T-cell (primary cell): ENCODE measurements around the gene CA6. TPM values are rescaled to one million over a fixed set of nuclear protein-coding genes. Genes with fewer than 3 reads are reported as not detected.

ENCODE experiments used
- ATAC-seq, 4 experiments: fragments of 200-7000 bp in 3 of 4; fragments of 150-1000 bp in 1 of 4; cut with Tn5 transposase; replicated peaks in 1 of 4; 1 replicate in 3 of 4; 2 replicates in 1 of 4; pipeline ENCODE4 v1.10.0; 2021; ENCODE audit warnings: moderate library complexity in 3 of 4, mild to moderate bottlenecking in 2 of 4, moderate number of reproducible peaks in 1 of 4
- CTCF ChIA-PET, 2 donors: fragments of 300-600 bp; sonication (Branson Sonifier 250); formaldehyde crosslinking; loops; one replicate each; lab custom pipeline; 2022; ENCODE audit warnings: antibody characterized with exemption in 2 of 2; lab: Charles Lee
- POLR2A ChIA-PET, 2 donors: fragments of 300-600 bp; sonication (Branson Sonifier 250); formaldehyde crosslinking; loops; one replicate each; lab custom pipeline; 2022; ENCODE audit warnings: antibody characterized with exemption in 2 of 2; lab: Charles Lee
- DNase-seq, 35 experiments: peaks; one replicate each; pipeline versions ENCODE4 v3.0.0 to v3.0.0-alpha.2; 2013 to 2023
- H3K27ac ChIP-seq: one replicate; pipeline ENCODE4 v1.5.1; 2013; ENCODE audit warnings: low read length
- H3K27me3 ChIP-seq, 2 experiments: replicated peaks in 1 of 2; 1 replicate in 1 of 2; 2 replicates in 1 of 2; pipeline versions ENCODE4 v1.6.1 to v1.7.0; 2013; ENCODE audit warnings: low read length in 1 of 2, mixed read lengths in 1 of 2; ENCODE audit not compliant: control insufficient read depth in 2 of 2, insufficient read depth in 2 of 2; ENCODE audit errors: extremely low read depth in 1 of 2
- H3K36me3 ChIP-seq, 2 donors: 1 replicate in 1 of 2; 2 replicates in 1 of 2; pipeline versions ENCODE4 v1.6.1 to v1.7.0; 2013; ENCODE audit warnings: low read length in 1 of 2; ENCODE audit not compliant: control insufficient read depth in 2 of 2, insufficient read depth in 1 of 2; ENCODE audit errors: extremely low read depth in 1 of 2
- H3K4me1 ChIP-seq, 2 experiments: 1 replicate in 1 of 2; 2 replicates in 1 of 2; pipeline versions ENCODE4 v1.6.1 to v1.7.0; 2013; ENCODE audit warnings: low read length in 2 of 2, mixed read lengths in 1 of 2; ENCODE audit not compliant: insufficient read depth in 2 of 2, control insufficient read depth in 1 of 2; ENCODE audit errors: extremely low read depth in 1 of 2
- H3K4me3 ChIP-seq, 2 donors: 1 replicate in 1 of 2; 2 replicates in 1 of 2; pipeline versions ENCODE4 v1.5.1 to v1.7.0; 2013; ENCODE audit warnings: mild to moderate bottlenecking in 2 of 2, low read length in 1 of 2, moderate library complexity in 1 of 2; ENCODE audit not compliant: control insufficient read depth in 1 of 2; ENCODE audit errors: extremely low read depth in 1 of 2
- H3K9me3 ChIP-seq: 2 replicates; pipeline ENCODE4 v1.7.0; 2013
- H3K27ac Mint-ChIP-seq, 2 donors: one replicate each; pipeline ENCODE4 v1.8.0; 2020 to 2021; ENCODE audit warnings: mild to moderate bottlenecking in 2 of 2, mixed read lengths in 2 of 2
- H3K27me3 Mint-ChIP-seq, 2 donors: one replicate each; pipeline ENCODE4 v1.8.0; 2021 to 2022; ENCODE audit warnings: mixed read lengths in 2 of 2
- H3K36me3 Mint-ChIP-seq: one replicate; pipeline ENCODE4 v1.8.0; 2021; ENCODE audit warnings: mixed read lengths
- H3K4me1 Mint-ChIP-seq, 3 donors: one replicate each; pipeline ENCODE4 v1.8.0; 2020 to 2022; ENCODE audit warnings: mixed read lengths in 3 of 3, mild to moderate bottlenecking in 1 of 3
- H3K4me3 Mint-ChIP-seq, 3 donors: one replicate each; pipeline ENCODE4 v1.8.0; 2020 to 2022; ENCODE audit warnings: mild to moderate bottlenecking in 3 of 3, mixed read lengths in 3 of 3, moderate library complexity in 3 of 3
- H3K9me3 Mint-ChIP-seq, 3 donors: one replicate each; pipeline ENCODE4 v1.8.0; 2020 to 2022; ENCODE audit warnings: mixed read lengths in 3 of 3
- WGBS: methylation state at CpG from one replicate; pipeline ENCODE4 v1.1.5; 2013; ENCODE audit warnings: missing lambda C conversion rate; ENCODE audit not compliant: insufficient coverage; 5-methylcytosine and 5-hydroxymethylcytosine counted together
- total RNA-seq, 35 experiments: library from RNA in 6 of 35; stranded (reverse) in 6 of 35; fragments of 120-200 nt in 1 of 35; gene quantifications; one replicate each; pipeline versions ENCODE4 v1.2.1 to v1.2.4 and lab custom pipeline; 2013 to 2026

CA6 gene
- total RNA-seq, 5 donors from 2014 or later (not counting 1 experiment from before 2014, with no cell fraction given) = 0.95 to 2.8 (median 1.8) TPM

- Mint-ChIP-seq H3K36me3 (no peaks in the 10 kb centered on the region), H3K9me3 (no peaks in the 10 kb centered on the region), H3K27me3 (no peaks in the 10 kb centered on the region), H3K27ac (peak overlapping the region; percentile 63 to 79), H3K4me3 (no peak overlapping the region), H3K4me1 (peaks cover 27 to 39% (median 34%) of the 10 kb centered on the region in 3 donors)
- Histone ChIP-seq H3K27ac (no peak overlapping the region), H3K4me1 (peaks cover 2 to 24% of the 10 kb centered on the region in 2 experiments), H3K4me3 (no peak overlapping the region), H3K36me3 (no peaks in the 10 kb centered on the region), H3K27me3 (no peaks in the 10 kb centered on the region), H3K9me3 (no peaks in the 10 kb centered on the region)
- ChIA-PET CTCF (no interaction called here), POLR2A (no interaction called here)
- 100% methylated on average over 2 of the region's 5 CpGs for WGBS
- DNase-seq = no peak
- no peak for ATAC-seq
These were observed 42.9 kb upstream of the CA6 start for GRCh38 chr1:8902765-8903164.

- H3K27ac ChIP-seq = no peak overlapping the region
- H3K4me1 ChIP-seq = peaks cover 2 to 24% of the 10 kb centered on the region in 2 experiments
- H3K36me3 ChIP-seq = no peaks in the 10 kb centered on the region
- DNase-seq (no peak), ATAC-seq (no peak)
- H3K27me3 ChIP-seq = no peaks in the 10 kb centered on the region
- POLR2A ChIA-PET = no interaction called here
- no peaks in the 10 kb centered on the region for H3K27me3 Mint-ChIP-seq
- peaks cover 27 to 37% (median 34%) of the 10 kb centered on the region in 3 donors for H3K4me1 Mint-ChIP-seq
- CTCF ChIA-PET = interaction anchor here in 1 of 2 donors (0.6 kb wide), 1 partner anchor 122 kb away, joined by 8 read pairs; no protein-coding TSS in a partner anchor
- H3K4me3 Mint-ChIP-seq = no peak overlapping the region
- no peaks in the 10 kb centered on the region for H3K36me3 Mint-ChIP-seq
- H3K27ac Mint-ChIP-seq = peak overlapping the region; percentile 27 to 80
- H3K4me3 ChIP-seq = no peak overlapping the region
- WGBS = no CpG with 5 or more reads among the region's 6 CpGs
- no peaks in the 10 kb centered on the region for H3K9me3 ChIP-seq
- H3K9me3 Mint-ChIP-seq = no peaks in the 10 kb centered on the region
These were observed 42.3 kb upstream of the CA6 start for GRCh38 chr1:8903410-8903809.

DNA sequence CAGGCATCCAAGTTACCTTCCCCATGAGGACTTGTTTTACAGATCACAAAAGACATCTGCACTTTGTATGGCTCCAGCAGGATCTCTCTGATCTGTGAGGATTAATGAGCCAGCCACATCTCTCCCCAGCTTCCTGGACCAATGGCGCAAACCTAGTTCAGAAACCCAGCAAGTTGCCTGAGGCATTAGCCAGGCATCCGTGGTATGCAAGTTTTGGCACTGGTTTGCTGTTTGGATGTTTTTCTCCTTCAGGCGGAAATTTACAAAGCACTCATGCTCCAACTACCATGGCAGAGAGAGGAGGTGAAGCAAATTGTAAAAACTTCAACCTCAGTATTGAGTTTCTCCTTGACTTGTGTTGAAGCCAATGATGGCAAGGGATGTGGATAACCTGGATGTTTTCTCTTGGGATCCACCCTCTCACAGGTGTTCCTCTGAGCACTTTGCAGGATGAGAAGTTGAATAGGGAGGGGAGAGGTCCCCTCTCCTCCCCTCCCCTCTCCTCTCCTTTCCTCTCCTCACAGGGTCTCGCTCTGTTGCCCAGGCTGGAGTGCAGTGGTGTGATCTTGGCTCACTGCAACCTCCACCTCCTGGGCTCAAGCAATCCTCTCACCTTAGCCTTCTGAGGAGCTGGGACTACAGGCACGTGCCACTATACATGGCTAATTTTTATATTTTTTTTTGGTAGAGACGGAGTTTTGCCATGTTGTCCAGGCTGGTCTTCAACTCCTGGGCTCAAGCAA lies 41.6 kb upstream of the CA6 start:
- ChIA-PET POLR2A (no interaction called here), CTCF (interaction anchor here in 1 of 2 donors (0.6 kb wide), 1 partner anchor 121 kb away, joined by 8 read pairs; no protein-coding TSS in a partner anchor)
- Mint-ChIP-seq H3K27me3 (no peaks in the 10 kb centered on the region), H3K4me3 (no peak overlapping the region), H3K9me3 (no peaks in the 10 kb centered on the region), H3K36me3 (no peaks in the 10 kb centered on the region), H3K4me1 (peaks cover 21 to 31% (median 30%) of the 10 kb centered on the region in 3 donors), H3K27ac (peak overlapping the region; percentile 27 to 80)
- no peak overlapping the region for H3K4me3 ChIP-seq
- DNase-seq = no peak
- no peaks in the 10 kb centered on the region for H3K36me3 ChIP-seq
- H3K4me1 ChIP-seq = peaks cover 2 to 18% of the 10 kb centered on the region in 2 experiments
- no peak overlapping the region for H3K27ac ChIP-seq
- ATAC-seq = no peak
- H3K27me3 ChIP-seq = no peaks in the 10 kb centered on the region
- H3K9me3 ChIP-seq = no peaks in the 10 kb centered on the region
- WGBS = no CpG with 5 or more reads among the region's 6 CpGs

GRCh38 chr1:8905582-8906191 lies 40.0 kb upstream of the CA6 start:
- H3K27ac Mint-ChIP-seq = peak overlapping the region; percentile 41 to 69
- 75% methylated on average over 4 of the region's 9 CpGs for WGBS
- CTCF ChIA-PET = no interaction called here

DNA sequence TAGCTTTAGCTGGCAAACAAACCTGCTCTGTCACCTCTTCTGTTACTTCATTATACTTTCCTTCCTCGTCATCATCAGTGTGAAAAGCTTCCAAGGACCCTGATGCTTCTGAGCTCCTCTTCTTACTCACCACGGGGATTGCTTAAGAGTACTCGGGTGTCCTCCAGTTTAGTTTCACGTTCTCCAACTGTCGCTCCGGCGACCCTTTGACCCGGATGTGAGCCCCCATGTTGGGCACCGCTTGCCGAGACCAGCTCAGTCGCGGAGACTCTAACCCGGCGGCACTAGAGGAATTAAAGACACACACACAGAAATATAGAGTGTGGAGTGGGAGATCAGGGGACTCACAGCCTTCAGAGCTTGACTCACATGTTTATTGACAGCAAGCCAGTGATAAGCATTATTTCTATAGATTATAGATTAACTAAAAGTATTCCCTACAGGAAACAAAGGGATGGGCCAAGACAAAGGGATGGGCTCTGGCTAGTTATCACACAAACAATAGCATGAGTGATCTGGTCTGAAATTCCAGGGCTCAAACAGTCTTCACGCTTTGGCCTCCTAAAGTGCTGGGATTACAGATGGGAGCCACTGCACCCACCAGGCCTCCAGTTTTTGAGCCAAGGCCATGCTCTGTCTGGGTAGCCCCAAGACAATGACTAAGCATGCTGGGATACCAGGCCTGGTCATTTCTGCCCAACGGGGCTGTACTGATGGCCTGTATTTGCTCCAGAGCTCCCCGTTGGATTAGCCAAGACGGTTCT lies 37.1 kb upstream of the CA6 start:
- H3K4me3 Mint-ChIP-seq = no peak overlapping the region

More at GRCh38 chr1:8905582-8906191, 40.0 kb upstream of the CA6 start:
- no peak overlapping the region for H3K4me3 ChIP-seq
- H3K27me3 ChIP-seq = peaks cover 0 to 1% of the 10 kb centered on the region in 2 experiments
- H3K27ac ChIP-seq = no peak overlapping the region
- H3K36me3 Mint-ChIP-seq = no peaks in the 10 kb centered on the region
- peaks cover 10 to 20% (median 16%) of the 10 kb centered on the region in 3 donors for H3K4me1 Mint-ChIP-seq
- no peaks in the 10 kb centered on the region for H3K9me3 ChIP-seq
- H3K4me3 Mint-ChIP-seq = no peak overlapping the region
- POLR2A ChIA-PET = no interaction called here
- no peaks in the 10 kb centered on the region for H3K27me3 Mint-ChIP-seq
- H3K36me3 ChIP-seq = no peaks in the 10 kb centered on the region
- no peak for DNase-seq
- ATAC-seq = no peak
- H3K9me3 Mint-ChIP-seq = no peaks in the 10 kb centered on the region
- peaks cover 0 to 1% of the 10 kb centered on the region in 2 experiments for H3K4me1 ChIP-seq

GRCh38 chr1:8910331-8910730 lies 35.3 kb upstream of the CA6 start:
- no peaks in the 10 kb centered on the region for H3K36me3 Mint-ChIP-seq
- peak overlapping the region; percentile 4 to 40 for H3K27ac Mint-ChIP-seq
- Histone ChIP-seq H3K9me3 (no peaks in the 10 kb centered on the region), H3K36me3 (no peaks in the 10 kb centered on the region), H3K4me3 (no peak overlapping the region), H3K27ac (no peak overlapping the region), H3K27me3 (peaks cover 0 to 19% of the 10 kb centered on the region in 2 experiments), H3K4me1 (no peaks in the 10 kb centered on the region)
- H3K9me3 Mint-ChIP-seq = no peaks in the 10 kb centered on the region
- peaks cover 7 to 15% (median 8%) of the 10 kb centered on the region in 3 donors for H3K4me1 Mint-ChIP-seq
- ATAC-seq (no peak), DNase-seq (no peak)
- ChIA-PET POLR2A (interaction anchor here in 1 of 2 donors (0.7 kb wide), 1 partner anchor 49 kb away, joined by 3 read pairs; no protein-coding TSS in a partner anchor), CTCF (no interaction called here)
- no CpG with 5 or more reads among the region's 3 CpGs for WGBS
- H3K27me3 Mint-ChIP-seq = no peaks in the 10 kb centered on the region
- no peak overlapping the region for H3K4me3 Mint-ChIP-seq

More for the DNA sequence above, 37.1 kb upstream of the CA6 start:
- H3K4me1 ChIP-seq = no peaks in the 10 kb centered on the region
- H3K27ac ChIP-seq = no peak overlapping the region
- ChIA-PET POLR2A (no interaction called here), CTCF (no interaction called here)
- Mint-ChIP-seq H3K9me3 (no peaks in the 10 kb centered on the region), H3K4me1 (peaks cover 10 to 12% (median 10%) of the 10 kb centered on the region in 3 donors), H3K27ac (peak overlapping the region; percentile 7 to 22), H3K36me3 (no peaks in the 10 kb centered on the region), H3K27me3 (no peaks in the 10 kb centered on the region)
- no peaks in the 10 kb centered on the region for H3K9me3 ChIP-seq
- 93% methylated on average over 3 of the region's 18 CpGs for WGBS
- peaks cover 0 to 13% of the 10 kb centered on the region in 2 experiments for H3K27me3 ChIP-seq
- no peak for ATAC-seq
- H3K36me3 ChIP-seq = no peaks in the 10 kb centered on the region
- no peak for DNase-seq
- H3K4me3 ChIP-seq = no peak overlapping the region
